Left lung (tissue), 10 donors: Measurements from ENCODE around the gene CDK14. TPM values are rescaled to one million over a fixed set of nuclear protein-coding genes. Genes with fewer than 3 reads are reported as not detected.

ENCODE experiments used
- ATAC-seq: fragments of 200-7000 bp; cut with Tn5 transposase; one replicate; pipeline ENCODE4 v1.9.1; 2020; ENCODE audit warnings: moderate library complexity
- DNase-seq, 4 donors: peaks; one replicate each; pipeline ENCODE4 v3.0.0-alpha.2; 2013 to 2020
- H3K27ac ChIP-seq, 2 donors: fragments of 200-600 bp; sonication (generic) in 1 of 2; one replicate each; pipeline versions ENCODE4 v1.5.0 to v1.8.0; 2020 to 2021
- H3K27me3 ChIP-seq, 2 donors: fragments of 200-600 bp; sonication (generic) in 1 of 2; one replicate each; pipeline versions ENCODE4 v1.5.0 to v1.8.0; 2020 to 2021
- H3K36me3 ChIP-seq, 2 donors: fragments of 200-600 bp; sonication (generic) in 1 of 2; one replicate each; pipeline versions ENCODE4 v1.5.0 to v1.8.0; 2020 to 2021
- H3K4me1 ChIP-seq, 2 donors: fragments of 200-600 bp; one replicate each; pipeline ENCODE4 v1.8.0; 2021
- H3K4me3 ChIP-seq, 2 donors: fragments of 200-600 bp; sonication (generic) in 1 of 2; one replicate each; pipeline versions ENCODE4 v1.5.0 to v1.8.0; 2020 to 2021; ENCODE audit warnings: mild to moderate bottlenecking in 1 of 2
- H3K9me3 ChIP-seq, 2 donors: fragments of 200-600 bp; sonication (generic) in 1 of 2; one replicate each; pipeline versions ENCODE4 v1.5.0 to v1.8.0; 2020 to 2021
- CTCF ChIP-seq, 2 donors: fragments of 200-600 bp; sonication (generic) in 1 of 2; IDR thresholded peaks; one replicate each; pipeline versions ENCODE4 v1.5.0 to v1.8.0; 2021; ENCODE audit warnings: antibody characterized with exemption in 2 of 2
- intact Hi-C, 2 donors: fragments of 100-400 bp; cut with DNase I; formaldehyde crosslinking; loops; one replicate each; pipeline versions ENCODE4 v1.11.2 to v1.14.2; 2022
- polyA plus RNA-seq, 6 donors: library from polyadenylated mRNA; unstranded; fragments of 120-200 nt; gene quantifications; one replicate each; pipeline ENCODE4 v1.2.1, GENCODE V29; 2013; ENCODE audit not compliant: insufficient read length in 6 of 6
- total RNA-seq, 2 donors: library from RNA; stranded (reverse); fragmentation: NEBNext Ultra II Directional; extraction: Animal tissue kit (Norgen Biotek cat#: 25700); gene quantifications; one replicate each; pipeline ENCODE4 v1.2.1, GENCODE V29; 2021
- donor health status: DM: no; HTN: yes; CAD: no.
- donor health status: DM: no; HTN: no; CAD: no.

Gene CDK14
- total and polyA plus RNA-seq, 8 donors: 24.1 to 45.1 (median 30.0) TPM

GRCh38 chr7:90938371-90938770, 342.2 kb downstream of the CDK14 start:
- DNase-seq (no peak), ATAC-seq (no peak)
- H3K4me3 ChIP-seq: no peak overlapping the region
- no peaks in the 10 kb centered on the region for H3K27me3 ChIP-seq
- H3K36me3 ChIP-seq: no peaks in the 10 kb centered on the region
- H3K27ac ChIP-seq: no peak overlapping the region
- H3K9me3 ChIP-seq: no peaks in the 10 kb centered on the region
- intact Hi-C loops: no loop called here
- H3K4me1 ChIP-seq: no peaks in the 10 kb centered on the region
- no peak for TF ChIP-seq CTCF (IDR thresholded peaks at IDR 0.05)

- H3K4me1 ChIP-seq: no peaks in the 10 kb centered on the region
- no peak for ATAC-seq
- no peak overlapping the region for H3K27ac ChIP-seq
- H3K9me3 ChIP-seq: no peaks in the 10 kb centered on the region
- no peak for DNase-seq
- no peaks in the 10 kb centered on the region for H3K36me3 ChIP-seq
- no peaks in the 10 kb centered on the region for H3K27me3 ChIP-seq
- H3K4me3 ChIP-seq: no peak overlapping the region
- TF ChIP-seq CTCF (IDR thresholded peaks at IDR 0.05): no peak
- intact Hi-C loops: no loop called here
Observed at GRCh38 chr7:90939666-90940065, 343.5 kb downstream of the CDK14 start.

GRCh38 chr7:90944021-90944420, 347.9 kb downstream of the CDK14 start:
- Histone ChIP-seq H3K27me3 (no peaks in the 10 kb centered on the region), H3K36me3 (no peaks in the 10 kb centered on the region), H3K4me1 (no peaks in the 10 kb centered on the region), H3K9me3 (no peaks in the 10 kb centered on the region), H3K27ac (no peak overlapping the region), H3K4me3 (no peak overlapping the region)
- intact Hi-C loops: no loop called here
- DNase-seq (no peak), ATAC-seq (no peak)
- TF ChIP-seq CTCF (IDR thresholded peaks at IDR 0.05): no peak

GRCh38 chr7:90945104-90945787, 349.1 kb downstream of the CDK14 start:
- H3K9me3 ChIP-seq: no peaks in the 10 kb centered on the region
- intact Hi-C loops: no loop called here
- H3K4me3 ChIP-seq: no peak overlapping the region
- no peak for TF ChIP-seq CTCF (IDR thresholded peaks at IDR 0.05)
- H3K27ac ChIP-seq: peak overlapping the region in 1 of 2 donors; percentile 21
- H3K27me3 ChIP-seq: no peaks in the 10 kb centered on the region
- DNase-seq: peak in 2 of 4 donors; percentile 24 to 53
- peak; percentile 57 for ATAC-seq
- H3K36me3 ChIP-seq: no peaks in the 10 kb centered on the region
- no peaks in the 10 kb centered on the region for H3K4me1 ChIP-seq

GRCh38 chr7:90946730-90947501, 350.8 kb downstream of the CDK14 start:
- H3K4me3 ChIP-seq: no peak overlapping the region
- no peaks in the 10 kb centered on the region for H3K27me3 ChIP-seq
- DNase-seq (no peak), ATAC-seq (no peak)
- no peaks in the 10 kb centered on the region for H3K36me3 ChIP-seq
- H3K27ac ChIP-seq: no peak overlapping the region
- TF ChIP-seq CTCF (IDR thresholded peaks at IDR 0.05): no peak
- no peaks in the 10 kb centered on the region for H3K4me1 ChIP-seq
- H3K9me3 ChIP-seq: no peaks in the 10 kb centered on the region
- intact Hi-C loops: no loop called here
